Esophagus squamous epithelium (tissue), 4 donors: ENCODE measurements around the gene PRR18.

Source experiments
- CTCF ChIP-seq, 6 experiments: fragments of 450-650 bp in 4 of 6; fragments of 200-600 bp in 2 of 6; sonication (generic) in 2 of 6; IDR thresholded peaks; one replicate each; pipeline ENCODE4 v1.5.1; 2016 to 2019; ENCODE audit warnings: antibody characterized with exemption in 6 of 6, mild to moderate bottlenecking in 4 of 6, moderate library complexity in 4 of 6
- POLR2A ChIP-seq, 4 donors: fragments of 450-650 bp; IDR thresholded peaks; one replicate each; pipeline ENCODE4 v1.6.1; 2017; ENCODE audit warnings: antibody characterized with exemption in 4 of 4, mild to moderate bottlenecking in 4 of 4, moderate library complexity in 3 of 4

- TF ChIP-seq POLR2A (IDR thresholded peaks at IDR 0.05), result no peak
- TF ChIP-seq CTCF (IDR thresholded peaks at IDR 0.05), result no peak
These were observed 23.6 kb upstream of the PRR18 start for GRCh38 chr6:166331503-166332415.
